ENCODE results near the gene PRAMEF2.
"Not testable (repeated sequence)": the region's sequence is repeated elsewhere in the genome, so short reads cannot be mapped to it uniquely, and the experiment has no call there.

The PRAMEF2 gene

GRCh38 chr1:12898170-12898569 lies 41.3 kb downstream of the PRAMEF2 start, which contains the start of gene PRAMEF10:
PRAMEF10 (minus strand) TSS chr1:12898270; CDS start chr1:12895847, 2,423 bp downstream.
- H3K27ac ChIP-seq (ENCODE audit: low read length); H3K9me3 ChIP-seq (ENCODE audit: insufficient read depth, low read depth, low read length); H3K27me3 ChIP-seq (ENCODE audit: insufficient read depth, low read length); H3K9ac ChIP-seq (ENCODE audit: low read depth, low read length); H3K36me3 ChIP-seq (ENCODE audit: insufficient read depth, low read depth, low read length); H3K4me3 ChIP-seq (ENCODE audit: low read length); H3K4me1 ChIP-seq (ENCODE audit: insufficient read depth, low read length): not testable (repeated sequence)

- H3K27me3 ChIP-seq (ENCODE audit: insufficient read depth, low read length); H3K36me3 ChIP-seq (ENCODE audit: insufficient read depth, low read depth, low read length); H3K9me3 ChIP-seq (ENCODE audit: insufficient read depth, low read depth, low read length); H3K4me1 ChIP-seq (ENCODE audit: insufficient read depth, low read length); H3K9ac ChIP-seq (ENCODE audit: low read depth, low read length); H3K27ac ChIP-seq (ENCODE audit: low read length); H3K4me3 ChIP-seq (ENCODE audit: low read length): not testable (repeated sequence)
Observed at GRCh38 chr1:12899186-12899585, 42.3 kb downstream of the PRAMEF2 start.

GRCh38 chr1:12903793-12904572 lies 47.1 kb downstream of the PRAMEF2 start:
- not testable (repeated sequence) for H3K4me1 ChIP-seq (ENCODE audit: insufficient read depth, low read length); H3K9ac ChIP-seq (ENCODE audit: low read depth, low read length); H3K27ac ChIP-seq (ENCODE audit: low read length); H3K4me3 ChIP-seq (ENCODE audit: low read length); H3K9me3 ChIP-seq (ENCODE audit: insufficient read depth, low read depth, low read length); H3K36me3 ChIP-seq (ENCODE audit: insufficient read depth, low read depth, low read length); H3K27me3 ChIP-seq (ENCODE audit: insufficient read depth, low read length)

Measured in iPS-20b (cell line).